ENCODE measurements around the gene HAO1. TPM values are rescaled to one million over a fixed set of nuclear protein-coding genes. Genes with fewer than 3 reads are reported as not detected.

The HAO1 gene
- total and polyA plus RNA-seq, 9 donors = not detected

- no peak for DNase-seq
- TF ChIP-seq POLR2A (IDR thresholded peaks at IDR 0.05) (no peak), CTCF (IDR thresholded peaks at IDR 0.05) (no peak), EP300 (IDR thresholded peaks at IDR 0.05) (no peak)
- Histone ChIP-seq H3K9me3 (no peaks in the 10 kb centered on the region), H3K27ac (no peak overlapping the region), H3K36me3 (no peaks in the 10 kb centered on the region), H3K4me1 (ENCODE audit: insufficient read depth) (no peaks in the 10 kb centered on the region), H3K4me3 (no peak overlapping the region), H3K27me3 (no peaks in the 10 kb centered on the region)
- 80 to 84% (median 83%) methylated on average over 10 of the region's 10 CpGs for WGBS, 3 donors
- intact Hi-C loops (cut with DNase I) = loop anchor here in 1 of 4 donors (5.0 kb wide), 1 partner anchor 1979 kb away; no protein-coding TSS in a partner anchor
Observed at GRCh38 chr20:7911586-7912330, 28.5 kb downstream of the HAO1 start.

DNA sequence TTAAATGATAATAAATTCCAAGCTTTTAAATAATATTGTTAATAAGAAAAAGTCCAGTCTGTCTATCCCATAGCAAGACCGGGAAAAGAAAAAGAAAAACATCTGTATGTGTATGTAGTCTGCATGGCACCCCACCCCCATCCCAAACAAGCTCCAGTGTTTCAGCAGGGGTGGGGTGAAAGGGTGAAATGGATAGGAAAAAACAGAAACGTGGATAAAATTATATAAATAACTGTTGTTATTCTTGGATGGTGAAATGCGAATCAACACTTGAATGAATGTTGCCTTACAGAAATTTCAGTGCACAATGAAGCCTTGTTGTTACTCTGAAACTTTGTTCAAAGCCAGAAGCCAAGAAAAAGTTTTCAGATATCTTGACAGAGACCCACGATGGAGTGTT is 31.4 kb downstream of the HAO1 start:
- 41 to 63% (median 52%) methylated on average over 4 of the region's 4 CpGs for WGBS, 3 donors
- Histone ChIP-seq H3K27me3 (no peaks in the 10 kb centered on the region), H3K4me1 (ENCODE audit: insufficient read depth) (no peaks in the 10 kb centered on the region), H3K36me3 (no peaks in the 10 kb centered on the region), H3K27ac (no peak overlapping the region), H3K9me3 (no peaks in the 10 kb centered on the region), H3K4me3 (no peak overlapping the region)
- intact Hi-C loops (cut with DNase I) = no loop called here
- TF ChIP-seq EP300 (IDR thresholded peaks at IDR 0.05) = no peak
- no peak for TF ChIP-seq POLR2A (IDR thresholded peaks at IDR 0.05)
- TF ChIP-seq CTCF (IDR thresholded peaks at IDR 0.05) = no peak
- DNase-seq = no peak

DNA sequence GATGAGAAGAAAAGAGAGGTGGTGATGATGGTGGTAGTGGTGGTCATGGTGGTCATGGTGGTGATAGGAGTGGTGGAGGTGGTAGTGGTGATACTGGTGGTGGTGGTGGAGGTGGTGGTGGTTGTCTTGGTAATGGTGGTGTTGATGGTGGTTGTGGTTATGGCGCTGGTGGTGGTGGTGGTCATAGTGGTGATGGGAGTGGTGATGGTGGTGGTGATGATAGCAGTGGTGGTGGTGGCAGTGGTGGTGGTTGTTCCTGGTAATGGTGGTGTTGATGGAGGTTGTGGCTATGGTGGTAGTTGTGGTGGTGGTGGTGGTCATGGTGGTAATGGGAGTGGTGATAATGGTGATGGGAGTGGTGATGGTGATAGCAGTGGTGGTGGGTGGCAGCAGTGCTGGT is 36.8 kb downstream of the HAO1 start:
- H3K27me3 ChIP-seq = no peaks in the 10 kb centered on the region
- H3K27ac ChIP-seq = no peak overlapping the region
- intact Hi-C loops (cut with DNase I) = no loop called here
- no peaks in the 10 kb centered on the region for H3K4me1 ChIP-seq (ENCODE audit: insufficient read depth)
- no peak for DNase-seq
- H3K36me3 ChIP-seq = no peaks in the 10 kb centered on the region
- no peaks in the 10 kb centered on the region for H3K9me3 ChIP-seq
- WGBS, 3 donors = 36 to 96% (median 49%) methylated on average over 1 of the region's 1 CpG
- no peak overlapping the region for H3K4me3 ChIP-seq
- TF ChIP-seq POLR2A (IDR thresholded peaks at IDR 0.05) (no peak), EP300 (IDR thresholded peaks at IDR 0.05) (no peak), CTCF (IDR thresholded peaks at IDR 0.05) (no peak)

- Histone ChIP-seq H3K36me3 (no peaks in the 10 kb centered on the region), H3K27ac (no peak overlapping the region), H3K4me1 (ENCODE audit: insufficient read depth) (no peaks in the 10 kb centered on the region), H3K4me3 (no peak overlapping the region), H3K27me3 (no peaks in the 10 kb centered on the region), H3K9me3 (no peaks in the 10 kb centered on the region)
- 75 to 88% (median 87%) methylated on average over 2 of the region's 2 CpGs for WGBS, 3 donors
- DNase-seq = no peak
- intact Hi-C loops (cut with DNase I) = no loop called here
- no peak for TF ChIP-seq CTCF (IDR thresholded peaks at IDR 0.05)
- TF ChIP-seq EP300 (IDR thresholded peaks at IDR 0.05) = no peak
- no peak for TF ChIP-seq POLR2A (IDR thresholded peaks at IDR 0.05)
Observed at GRCh38 chr20:7902879-7903278, 37.4 kb downstream of the HAO1 start.

All from ovary (tissue), 9 donors.